ENCODE data around the gene PGA3.
"Not testable (repeated sequence)": the region's sequence is repeated elsewhere in the genome, so short reads cannot be mapped to it uniquely, and the experiment has no call there.

The PGA3 gene

GRCh38 chr11:61162092-61162941, 41.0 kb upstream of the PGA3 start:
- Histone ChIP-seq H3K36me3 (ENCODE audit: control insufficient read depth in 1 of 2, insufficient read depth in 2 of 2, low read length in 2 of 2) (peaks cover 0 to 1% of the 10 kb centered on the region in 2 donors), H3K4me1 (ENCODE audit: control insufficient read depth in 1 of 2, insufficient read depth in 2 of 2, low read length in 2 of 2) (peaks cover 14 to 26% of the 10 kb centered on the region in 2 donors), H3K9me3 (ENCODE audit: control insufficient read depth in 1 of 2, low read length in 2 of 2) (no peaks in the 10 kb centered on the region), H3K4me3 (ENCODE audit: low read depth in 1 of 2, low read length in 2 of 2) (peak overlapping the region; percentile 71 to 90), H3K27ac (ENCODE audit: low read length) (peak overlapping the region; percentile 94), H3K27me3 (ENCODE audit: low read depth, low read length) (no peaks in the 10 kb centered on the region)

- Histone ChIP-seq H3K9me3 (ENCODE audit: control insufficient read depth in 1 of 2, low read length in 2 of 2) (no peaks in the 10 kb centered on the region), H3K27me3 (ENCODE audit: low read depth, low read length) (no peaks in the 10 kb centered on the region), H3K36me3 (ENCODE audit: control insufficient read depth in 1 of 2, insufficient read depth in 2 of 2, low read length in 2 of 2) (no peaks in the 10 kb centered on the region), H3K27ac (ENCODE audit: low read length) (no peak overlapping the region), H3K4me3 (ENCODE audit: low read depth in 1 of 2, low read length in 2 of 2) (no peak overlapping the region), H3K4me1 (ENCODE audit: control insufficient read depth in 1 of 2, insufficient read depth in 2 of 2, low read length in 2 of 2) (peaks cover 14 to 26% of the 10 kb centered on the region in 2 donors)
Observed at GRCh38 chr11:61163021-61163420, 40.3 kb upstream of the PGA3 start.

GRCh38 chr11:61163714-61164605, 39.4 kb upstream of the PGA3 start:
- peak overlapping the region; percentile 49 for H3K27ac ChIP-seq (ENCODE audit: low read length)
- no peak overlapping the region for H3K4me3 ChIP-seq (ENCODE audit: low read depth in 1 of 2, low read length in 2 of 2)
- H3K27me3 ChIP-seq (ENCODE audit: low read depth, low read length) = no peaks in the 10 kb centered on the region
- no peaks in the 10 kb centered on the region for H3K9me3 ChIP-seq (ENCODE audit: control insufficient read depth in 1 of 2, low read length in 2 of 2)
- peaks cover 8 to 20% of the 10 kb centered on the region in 2 donors for H3K4me1 ChIP-seq (ENCODE audit: control insufficient read depth in 1 of 2, insufficient read depth in 2 of 2, low read length in 2 of 2)
- H3K36me3 ChIP-seq (ENCODE audit: control insufficient read depth in 1 of 2, insufficient read depth in 2 of 2, low read length in 2 of 2) = no peaks in the 10 kb centered on the region

DNA sequence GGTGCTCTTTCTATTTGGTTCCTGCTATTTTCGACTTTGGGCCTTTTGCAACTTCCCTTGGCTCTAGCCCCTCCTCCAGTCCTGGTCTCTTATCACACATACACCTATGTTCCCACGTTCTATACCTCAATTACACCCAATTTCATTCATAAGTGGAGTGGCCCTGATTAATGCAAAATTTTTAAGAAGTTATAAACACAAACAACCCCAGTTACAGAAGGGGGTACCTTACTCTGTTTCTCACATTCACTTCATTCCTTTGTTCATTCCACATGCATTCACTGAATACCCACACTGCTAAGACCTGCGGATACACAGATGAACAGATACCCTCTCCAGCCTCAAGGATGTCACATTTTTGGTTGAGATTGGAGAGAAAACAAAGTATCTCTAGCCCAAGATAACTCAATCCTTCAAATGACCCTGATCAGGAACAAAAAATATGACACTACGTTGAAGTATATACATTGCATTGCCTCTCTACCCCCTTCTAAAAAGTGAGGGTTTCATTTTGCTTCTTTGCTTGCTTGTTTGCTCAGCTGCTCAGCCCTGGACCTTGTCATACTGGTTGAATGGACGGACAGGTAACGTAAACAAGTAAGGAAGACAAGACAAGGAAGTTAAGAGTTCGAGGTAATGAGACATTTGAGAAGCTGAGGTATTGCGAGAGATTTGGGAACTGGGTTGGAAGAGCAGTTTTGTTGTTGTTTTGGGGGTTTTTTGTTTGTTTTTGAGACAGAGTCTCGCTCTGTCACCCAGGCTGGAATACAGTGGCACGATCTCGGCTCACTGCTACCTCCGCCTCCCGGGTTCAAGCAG, 38.5 kb upstream of the PGA3 start:
- Histone ChIP-seq H3K4me3 (ENCODE audit: low read depth in 1 of 2, low read length in 2 of 2) (no peak overlapping the region), H3K9me3 (ENCODE audit: control insufficient read depth in 1 of 2, low read length in 2 of 2) (no peaks in the 10 kb centered on the region), H3K27me3 (ENCODE audit: low read depth, low read length) (no peaks in the 10 kb centered on the region), H3K27ac (ENCODE audit: low read length) (peak overlapping the region; percentile 28), H3K36me3 (ENCODE audit: control insufficient read depth in 1 of 2, insufficient read depth in 2 of 2, low read length in 2 of 2) (no peaks in the 10 kb centered on the region), H3K4me1 (ENCODE audit: control insufficient read depth in 1 of 2, insufficient read depth in 2 of 2, low read length in 2 of 2) (peaks cover 8 to 17% of the 10 kb centered on the region in 2 donors)

- H3K27me3 ChIP-seq (ENCODE audit: low read depth, low read length); H3K4me1 ChIP-seq (ENCODE audit: control insufficient read depth in 1 of 2, insufficient read depth in 2 of 2, low read length in 2 of 2); H3K36me3 ChIP-seq (ENCODE audit: control insufficient read depth in 1 of 2, insufficient read depth in 2 of 2, low read length in 2 of 2); H3K27ac ChIP-seq (ENCODE audit: low read length); H3K9me3 ChIP-seq (ENCODE audit: control insufficient read depth in 1 of 2, low read length in 2 of 2); H3K4me3 ChIP-seq (ENCODE audit: low read depth in 1 of 2, low read length in 2 of 2): not testable (repeated sequence)
Observed at GRCh38 chr11:61165785-61166184, 37.5 kb upstream of the PGA3 start.

DNA sequence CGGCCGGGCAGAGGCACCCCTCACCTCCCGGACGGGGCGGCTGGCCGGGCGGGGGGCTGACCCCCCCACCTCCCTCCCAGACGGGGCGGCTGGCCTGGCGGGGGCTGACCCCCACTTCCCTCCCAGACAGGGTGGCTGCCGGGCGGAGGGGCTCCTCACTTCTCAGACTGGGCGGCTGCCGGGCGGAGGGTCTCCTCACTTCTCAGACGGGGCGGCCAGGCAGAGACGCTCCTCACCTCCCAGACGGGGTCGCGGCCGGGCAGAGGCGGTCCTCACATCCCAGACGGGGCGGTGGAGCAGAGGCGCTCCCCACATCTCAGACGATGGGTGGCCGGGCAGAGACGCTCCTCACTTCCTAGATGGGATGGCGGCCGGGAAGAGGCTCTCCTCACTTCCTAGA, 37.0 kb upstream of the PGA3 start:
- not testable (repeated sequence) for H3K36me3 ChIP-seq (ENCODE audit: control insufficient read depth in 1 of 2, insufficient read depth in 2 of 2, low read length in 2 of 2); H3K4me1 ChIP-seq (ENCODE audit: control insufficient read depth in 1 of 2, insufficient read depth in 2 of 2, low read length in 2 of 2); H3K9me3 ChIP-seq (ENCODE audit: control insufficient read depth in 1 of 2, low read length in 2 of 2); H3K27ac ChIP-seq (ENCODE audit: low read length); H3K4me3 ChIP-seq (ENCODE audit: low read depth in 1 of 2, low read length in 2 of 2); H3K27me3 ChIP-seq (ENCODE audit: low read depth, low read length)

- no peak overlapping the region for H3K4me3 ChIP-seq (ENCODE audit: low read depth in 1 of 2, low read length in 2 of 2)
- H3K27ac ChIP-seq (ENCODE audit: low read length) = no peak overlapping the region
- H3K27me3 ChIP-seq (ENCODE audit: low read depth, low read length) = no peaks in the 10 kb centered on the region
- H3K9me3 ChIP-seq (ENCODE audit: control insufficient read depth in 1 of 2, low read length in 2 of 2) = no peaks in the 10 kb centered on the region
- H3K36me3 ChIP-seq (ENCODE audit: control insufficient read depth in 1 of 2, insufficient read depth in 2 of 2, low read length in 2 of 2) = no peaks in the 10 kb centered on the region
- no peaks in the 10 kb centered on the region for H3K4me1 ChIP-seq (ENCODE audit: control insufficient read depth in 1 of 2, insufficient read depth in 2 of 2, low read length in 2 of 2)
Observed at GRCh38 chr11:61168042-61168688, 35.1 kb upstream of the PGA3 start.

DNA sequence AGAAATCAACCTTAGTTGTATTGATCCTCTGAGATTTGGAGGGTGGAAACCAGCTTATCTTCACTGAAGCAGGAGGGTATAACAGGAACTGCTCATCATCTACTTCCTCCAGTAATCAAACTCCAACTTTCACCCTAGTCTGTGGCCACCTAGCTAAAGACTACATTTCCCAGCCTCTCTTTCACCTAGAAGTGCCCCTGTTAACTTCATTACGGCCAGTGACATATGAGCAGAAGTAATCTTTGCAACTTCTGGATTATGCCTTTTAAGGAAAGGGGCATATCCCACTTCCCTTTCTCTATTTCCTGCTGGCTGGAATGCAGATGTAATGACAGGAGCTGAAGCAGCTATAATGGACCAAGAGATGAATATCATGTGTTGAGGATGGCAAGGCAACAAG, 34.5 kb upstream of the PGA3 start:
- H3K27me3 ChIP-seq (ENCODE audit: low read depth, low read length) = no peaks in the 10 kb centered on the region
- H3K27ac ChIP-seq (ENCODE audit: low read length) = no peak overlapping the region
- H3K4me1 ChIP-seq (ENCODE audit: control insufficient read depth in 1 of 2, insufficient read depth in 2 of 2, low read length in 2 of 2) = no peaks in the 10 kb centered on the region

GRCh38 chr11:61170566-61170965, 32.7 kb upstream of the PGA3 start:
- no peaks in the 10 kb centered on the region for H3K27me3 ChIP-seq (ENCODE audit: low read depth, low read length)
- H3K4me1 ChIP-seq (ENCODE audit: control insufficient read depth in 1 of 2, insufficient read depth in 2 of 2, low read length in 2 of 2) = no peaks in the 10 kb centered on the region

More for the DNA sequence above, 34.5 kb upstream of the PGA3 start:
- no peaks in the 10 kb centered on the region for H3K9me3 ChIP-seq (ENCODE audit: control insufficient read depth in 1 of 2, low read length in 2 of 2)
- H3K4me3 ChIP-seq (ENCODE audit: low read depth in 1 of 2, low read length in 2 of 2) = no peak overlapping the region
- no peaks in the 10 kb centered on the region for H3K36me3 ChIP-seq (ENCODE audit: control insufficient read depth in 1 of 2, insufficient read depth in 2 of 2, low read length in 2 of 2)

DNA sequence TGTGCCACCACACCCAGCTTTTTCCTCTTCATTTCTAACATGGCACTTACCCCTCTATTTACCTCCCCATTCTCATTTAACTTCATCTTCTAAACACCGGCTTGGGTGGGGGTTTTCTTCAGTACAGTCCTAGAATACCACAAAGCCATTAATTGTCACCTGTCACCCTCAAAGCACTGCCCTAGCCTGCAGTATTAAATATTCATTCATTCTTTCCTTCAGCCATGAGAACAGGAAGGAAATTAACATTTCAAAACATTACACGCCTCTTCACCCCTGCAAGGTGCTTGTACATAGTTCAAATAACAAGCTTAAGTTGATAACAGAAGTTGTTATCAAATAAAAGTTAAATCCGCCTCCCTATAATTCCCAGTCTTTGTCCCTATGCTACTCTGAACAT, 31.4 kb upstream of the PGA3 start:
- Histone ChIP-seq H3K9me3 (ENCODE audit: control insufficient read depth in 1 of 2, low read length in 2 of 2) (no peaks in the 10 kb centered on the region), H3K27me3 (ENCODE audit: low read depth, low read length) (no peaks in the 10 kb centered on the region), H3K36me3 (ENCODE audit: control insufficient read depth in 1 of 2, insufficient read depth in 2 of 2, low read length in 2 of 2) (no peaks in the 10 kb centered on the region), H3K4me3 (ENCODE audit: low read depth in 1 of 2, low read length in 2 of 2) (no peak overlapping the region), H3K4me1 (ENCODE audit: control insufficient read depth in 1 of 2, insufficient read depth in 2 of 2, low read length in 2 of 2) (no peaks in the 10 kb centered on the region), H3K27ac (ENCODE audit: low read length) (no peak overlapping the region)

More at GRCh38 chr11:61170566-61170965, 32.7 kb upstream of the PGA3 start:
- H3K36me3 ChIP-seq (ENCODE audit: control insufficient read depth in 1 of 2, insufficient read depth in 2 of 2, low read length in 2 of 2) = no peaks in the 10 kb centered on the region
- H3K4me3 ChIP-seq (ENCODE audit: low read depth in 1 of 2, low read length in 2 of 2) = no peak overlapping the region
- no peak overlapping the region for H3K27ac ChIP-seq (ENCODE audit: low read length)
- H3K9me3 ChIP-seq (ENCODE audit: control insufficient read depth in 1 of 2, low read length in 2 of 2) = no peaks in the 10 kb centered on the region
